22Rv1 (cell line): ENCODE measurements around the gene MKRN2.
A peak's percentile ranks its signal among the peaks of the same experiment; 100 is the strongest.

Experiments used
- H3K27ac ChIP-seq: fragments of 450-650 bp; 2 replicates; pipeline ENCODE4 v1.5.1; 2017
- ZFX ChIP-seq: fragments of 450-650 bp; IDR thresholded peaks from 2 replicates; pipeline ENCODE4 v1.6.1; 2017; ENCODE audit warnings: antibody characterized with exemption, borderline replicate concordance
- TF ChIP-seq, protein P1 (sequence below): fragments of 450-650 bp; IDR thresholded peaks from 2 replicates; pipeline ENCODE4 v1.5.1; 2017; ENCODE audit warnings: mild to moderate bottlenecking

Gene MKRN2

DNA sequence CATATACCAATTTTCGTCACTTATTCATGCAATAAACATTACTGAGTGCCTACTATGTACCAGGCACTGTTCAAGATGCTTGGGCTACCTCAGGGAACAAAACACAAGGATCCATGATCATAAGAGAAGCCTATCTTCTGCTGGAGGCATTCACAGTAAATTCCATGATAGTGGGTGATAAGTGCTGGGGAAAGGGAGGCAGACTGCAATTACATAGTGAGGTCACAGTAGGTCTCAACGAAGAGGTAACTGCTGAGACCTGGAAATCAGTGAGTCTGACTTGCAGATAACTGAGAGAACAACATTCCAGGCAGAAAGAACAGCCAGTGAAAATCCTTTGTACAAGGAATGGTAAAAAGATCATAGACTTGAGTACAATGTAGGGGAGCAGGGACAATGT lies 73.4 kb downstream of the MKRN2 start:
- peak overlapping the region; percentile 53 for H3K27ac ChIP-seq
- TF ChIP-seq, protein P1, sequence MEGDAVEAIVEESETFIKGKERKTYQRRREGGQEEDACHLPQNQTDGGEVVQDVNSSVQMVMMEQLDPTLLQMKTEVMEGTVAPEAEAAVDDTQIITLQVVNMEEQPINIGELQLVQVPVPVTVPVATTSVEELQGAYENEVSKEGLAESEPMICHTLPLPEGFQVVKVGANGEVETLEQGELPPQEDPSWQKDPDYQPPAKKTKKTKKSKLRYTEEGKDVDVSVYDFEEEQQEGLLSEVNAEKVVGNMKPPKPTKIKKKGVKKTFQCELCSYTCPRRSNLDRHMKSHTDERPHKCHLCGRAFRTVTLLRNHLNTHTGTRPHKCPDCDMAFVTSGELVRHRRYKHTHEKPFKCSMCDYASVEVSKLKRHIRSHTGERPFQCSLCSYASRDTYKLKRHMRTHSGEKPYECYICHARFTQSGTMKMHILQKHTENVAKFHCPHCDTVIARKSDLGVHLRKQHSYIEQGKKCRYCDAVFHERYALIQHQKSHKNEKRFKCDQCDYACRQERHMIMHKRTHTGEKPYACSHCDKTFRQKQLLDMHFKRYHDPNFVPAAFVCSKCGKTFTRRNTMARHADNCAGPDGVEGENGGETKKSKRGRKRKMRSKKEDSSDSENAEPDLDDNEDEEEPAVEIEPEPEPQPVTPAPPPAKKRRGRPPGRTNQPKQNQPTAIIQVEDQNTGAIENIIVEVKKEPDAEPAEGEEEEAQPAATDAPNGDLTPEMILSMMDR, result no peak

GRCh38 chr3:12630843-12631242 lies 74.0 kb downstream of the MKRN2 start:
- peak overlapping the region; percentile 53 for H3K27ac ChIP-seq

- H3K27ac ChIP-seq, result no peak overlapping the region
Observed at GRCh38 chr3:12632523-12632922, 75.6 kb downstream of the MKRN2 start.

DNA sequence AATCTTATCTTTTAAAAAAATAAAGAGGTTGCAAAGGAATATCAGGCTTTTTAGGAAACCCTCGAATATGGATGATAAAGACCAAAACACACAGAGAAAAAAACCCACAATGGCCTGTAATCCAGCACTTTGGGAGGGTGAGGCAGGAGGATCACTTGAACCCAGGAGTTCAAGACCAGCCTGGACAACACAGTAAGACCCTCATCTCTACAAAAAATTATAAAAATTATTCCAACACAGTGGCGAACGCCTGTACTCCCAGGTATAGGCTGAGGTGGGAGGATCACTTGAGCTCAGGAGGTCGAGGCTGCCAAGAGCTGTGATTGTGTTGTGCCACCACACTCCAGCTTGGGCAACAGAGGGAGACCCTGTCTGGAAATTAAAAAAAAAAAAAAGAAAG lies 76.2 kb downstream of the MKRN2 start:
- no peak for TF ChIP-seq ZFX
- no peak overlapping the region for H3K27ac ChIP-seq

More at GRCh38 chr3:12632523-12632922, 75.6 kb downstream of the MKRN2 start:
- TF ChIP-seq, protein P1, result no peak
- no peak for TF ChIP-seq ZFX
